ENCODE data around the gene LEKR1.

Gene LEKR1

GRCh38 chr3:157092230-157092629, 266.1 kb downstream of the LEKR1 start:
- no peak for DNase-seq (ENCODE audit: extremely low read depth in 1 of 2, low read depth in 1 of 2)

GRCh38 chr3:157093096-157093495, 266.9 kb downstream of the LEKR1 start:
- DNase-seq (ENCODE audit: extremely low read depth in 1 of 2, low read depth in 1 of 2): no peak

- no peak for DNase-seq (ENCODE audit: extremely low read depth in 1 of 2, low read depth in 1 of 2)
These were observed 268.1 kb downstream of the LEKR1 start for GRCh38 chr3:157094301-157094700.

GRCh38 chr3:157094751-157095480, 268.8 kb downstream of the LEKR1 start:
- DNase-seq (ENCODE audit: extremely low read depth in 1 of 2, low read depth in 1 of 2): no peak
